Measurements from ENCODE around the gene LCE5A.

- TF ChIP-seq ZNF565 (CRISPR knock-in tag; conservative IDR thresholded peaks at IDR 0.05; ENCODE audit: low read depth) (no peak), OSR1 (CRISPR knock-in tag; IDR thresholded peaks at IDR 0.05) (no peak), BACH2 (CRISPR knock-in tag; IDR thresholded peaks at IDR 0.05; ENCODE audit: borderline replicate concordance) (no peak), ZNF70 (CRISPR knock-in tag; IDR thresholded peaks at IDR 0.05) (no peak), ZFP3 (CRISPR knock-in tag; IDR thresholded peaks at IDR 0.05) (no peak), ZNF8 (CRISPR knock-in tag; IDR thresholded peaks at IDR 0.05) (no peak), SNAI2 (CRISPR knock-in tag; IDR thresholded peaks at IDR 0.05) (no peak), POU6F1 (CRISPR knock-in tag; IDR thresholded peaks at IDR 0.05; ENCODE audit: borderline replicate concordance, low read depth) (no peak), PATZ1 (CRISPR knock-in tag; IDR thresholded peaks at IDR 0.05; ENCODE audit: borderline replicate concordance) (no peak), TOX (CRISPR knock-in tag; IDR thresholded peaks at IDR 0.05; ENCODE audit: borderline replicate concordance) (no peak), CSDC2 (CRISPR knock-in tag; IDR thresholded peaks at IDR 0.05) (no peak)
These were observed at the start of gene LCE5A for GRCh38 chr1:152510503-152510902.

All from SK-N-SH treated with all-trans-retinoic acid at 6 μM for 48 hours (cell line).